Measurements from ENCODE around the gene ST8SIA5. TPM values are rescaled to one million over a fixed set of nuclear protein-coding genes. Genes with fewer than 3 reads are reported as not detected.

Gene ST8SIA5
- total RNA-seq, 2 experiments from 2014 or later, result 0.08 TPM; not detected in 1

GRCh38 chr18:46657115-46657955 is 99.5 kb downstream of the ST8SIA5 start, which contains the start of gene LOXHD1:
LOXHD1 (minus strand) TSS chr18:46657220; CDS start chr18:46657033, 187 bp downstream.
- no peaks in the 10 kb centered on the region for H3K27me3 Mint-ChIP-seq

GRCh38 chr18:46656326-46657114 is 100.3 kb downstream of the ST8SIA5 start:
- Mint-ChIP-seq H3K9me3 (no peaks in the 10 kb centered on the region), H3K36me3 (ENCODE audit: low read depth) (no peaks in the 10 kb centered on the region), H3K27ac (no peak overlapping the region), H3K27me3 (no peaks in the 10 kb centered on the region), H3K4me3 (no peak overlapping the region), H3K4me1 (ENCODE audit: low read depth) (no peaks in the 10 kb centered on the region)
- no peak for TF ChIP-seq CTCF (IDR thresholded peaks at IDR 0.05)
- H3K9me3 ChIP-seq (ENCODE audit: control insufficient read depth in 1 of 2, insufficient read depth in 1 of 2, low read length in 2 of 2), result no peaks in the 10 kb centered on the region
- DNase-seq (no peak), ATAC-seq (ENCODE audit: poor library complexity) (no peak)
- H3K4me1 ChIP-seq (ENCODE audit: insufficient read depth, low read length), result peaks cover 3% of the 10 kb centered on the region
- H3K27ac ChIP-seq (ENCODE audit: low read depth in 1 of 2, low read length in 2 of 2), result no peak overlapping the region
- no peak overlapping the region for H3K4me3 ChIP-seq (ENCODE audit: low read length)
- intact Hi-C loops (cut with DNase I, micrococcal nuclease), result no loop called here
- H3K27me3 ChIP-seq (ENCODE audit: control insufficient read depth in 1 of 2, insufficient read depth in 2 of 2, low read length in 2 of 2), result no peaks in the 10 kb centered on the region
- ChIA-PET CTCF (no interaction called here), POLR2A (no interaction called here)
- no peaks in the 10 kb centered on the region for H3K36me3 ChIP-seq (ENCODE audit: insufficient read depth, low read length)

More at GRCh38 chr18:46657115-46657955, 99.5 kb downstream of the ST8SIA5 start, which contains the start of gene LOXHD1:
- Histone ChIP-seq H3K9me3 (ENCODE audit: control insufficient read depth in 1 of 2, insufficient read depth in 1 of 2, low read length in 2 of 2) (no peaks in the 10 kb centered on the region), H3K27me3 (ENCODE audit: control insufficient read depth in 1 of 2, insufficient read depth in 2 of 2, low read length in 2 of 2) (no peaks in the 10 kb centered on the region), H3K4me3 (ENCODE audit: low read length) (no peak within 1 kb of the TSS), H3K36me3 (ENCODE audit: insufficient read depth, low read length) (no peaks in the 10 kb centered on the region), H3K4me1 (ENCODE audit: insufficient read depth, low read length) (peaks cover 3% of the 10 kb centered on the region), H3K27ac (ENCODE audit: low read depth in 1 of 2, low read length in 2 of 2) (no peak within 1 kb of the TSS)
- Mint-ChIP-seq H3K4me1 (ENCODE audit: low read depth) (no peaks in the 10 kb centered on the region), H3K4me3 (no peak within 1 kb of the TSS), H3K27ac (no peak within 1 kb of the TSS), H3K36me3 (ENCODE audit: low read depth) (no peaks in the 10 kb centered on the region), H3K9me3 (no peaks in the 10 kb centered on the region)
- DNase-seq (no peak), ATAC-seq (ENCODE audit: poor library complexity) (no peak)
- ChIA-PET CTCF (interaction anchor here (0.7 to 2.0 kb wide), 13 partner anchors 8 to 531 kb away, joined by 3 to 39 read pairs (median 6); a partner anchor contains a TSS), POLR2A (interaction anchor here (0.7 to 1.9 kb wide), 4 partner anchors 376 to 511 kb away, joined by 3 to 6 read pairs (median 5); a partner anchor contains a TSS)
- TF ChIP-seq CTCF (IDR thresholded peaks at IDR 0.05), result no peak
- intact Hi-C loops (cut with DNase I, micrococcal nuclease), result no loop called here

- Histone ChIP-seq H3K4me1 (ENCODE audit: insufficient read depth, low read length) (no peaks in the 10 kb centered on the region), H3K9me3 (ENCODE audit: control insufficient read depth in 1 of 2, insufficient read depth in 1 of 2, low read length in 2 of 2) (no peaks in the 10 kb centered on the region), H3K36me3 (ENCODE audit: insufficient read depth, low read length) (no peaks in the 10 kb centered on the region), H3K27me3 (ENCODE audit: control insufficient read depth in 1 of 2, insufficient read depth in 2 of 2, low read length in 2 of 2) (no peaks in the 10 kb centered on the region), H3K27ac (ENCODE audit: low read depth in 1 of 2, low read length in 2 of 2) (no peak overlapping the region), H3K4me3 (ENCODE audit: low read length) (no peak overlapping the region)
- no peak overlapping the region for H3K27ac Mint-ChIP-seq
- H3K27me3 Mint-ChIP-seq, result no peaks in the 10 kb centered on the region
- intact Hi-C loops (cut with DNase I, micrococcal nuclease), result no loop called here
- DNase-seq (no peak), ATAC-seq (ENCODE audit: poor library complexity) (no peak)
- H3K36me3 Mint-ChIP-seq (ENCODE audit: low read depth), result no peaks in the 10 kb centered on the region
- no peaks in the 10 kb centered on the region for H3K9me3 Mint-ChIP-seq
- no peak overlapping the region for H3K4me3 Mint-ChIP-seq
- CTCF ChIA-PET, result no interaction called here
- H3K4me1 Mint-ChIP-seq (ENCODE audit: low read depth), result no peaks in the 10 kb centered on the region
- TF ChIP-seq CTCF (IDR thresholded peaks at IDR 0.05), result no peak
- POLR2A ChIA-PET, result no interaction called here
These were observed 104.5 kb downstream of the ST8SIA5 start for GRCh38 chr18:46652372-46652771.
